Right lobe of liver (tissue), 4 donors: ENCODE results near the gene OR51D1.

ENCODE experiments used
- POLR2A ChIP-seq: fragments of 450-650 bp; IDR thresholded peaks from one replicate; pipeline ENCODE4 v1.6.1; 2017; ENCODE audit warnings: antibody characterized with exemption, mild to moderate bottlenecking
- TF ChIP-seq, protein P1 (sequence below), 4 donors: fragments of 200-600 bp in 3 of 4; fragments of 450-650 bp in 1 of 4; IDR thresholded peaks; one replicate each; pipeline versions ENCODE4 v1.5.1 to v1.8.0; 2016 to 2022; ENCODE audit warnings: antibody characterized with exemption in 4 of 4, mild to moderate bottlenecking in 2 of 4
- donor health status: DM: no; HTN: no; CAD: no.
- donor health status: DM: no; HTN: no; CAD: no.
- donor health status: DM: no; HTN: yes; CAD: no.

DNA sequence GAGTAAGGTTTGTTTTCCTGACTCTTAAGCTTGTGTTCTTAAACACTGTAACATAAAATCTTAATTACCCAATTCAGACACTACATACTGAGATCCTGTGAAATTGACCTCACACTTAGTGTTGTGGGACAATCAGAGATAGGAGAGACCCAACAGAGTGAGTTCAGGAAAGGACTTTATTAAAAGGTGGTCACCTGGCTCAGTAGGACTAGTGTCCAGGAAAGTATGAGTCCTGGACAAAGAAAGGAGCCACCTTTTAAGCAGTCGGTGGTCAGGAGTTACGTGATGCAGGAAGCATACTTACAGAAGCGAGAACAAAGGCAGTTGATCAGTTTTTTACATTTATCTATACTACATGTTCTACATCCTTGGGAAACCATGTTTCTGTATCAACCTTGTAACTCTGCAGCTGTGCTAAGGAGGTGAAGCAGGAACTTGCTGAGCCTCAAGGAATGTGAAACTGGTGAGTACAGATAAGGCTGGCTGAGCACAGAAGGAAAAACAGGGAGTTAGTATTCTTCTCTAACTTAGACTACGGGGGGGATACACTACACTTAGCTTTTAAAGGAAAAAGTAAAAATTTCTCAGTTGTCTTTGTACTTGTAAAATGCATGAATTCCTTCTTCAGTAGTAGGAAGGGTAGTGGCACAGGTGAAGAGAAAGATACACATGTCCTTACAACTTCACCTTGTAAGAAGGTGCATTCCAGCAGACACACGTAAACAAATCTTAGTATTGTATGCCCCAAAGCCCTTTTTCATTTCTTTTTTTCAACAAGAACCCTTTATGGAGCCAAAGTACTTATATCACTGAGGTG lies 21.6 kb downstream of the OR51D1 start:
- TF ChIP-seq, protein P1, sequence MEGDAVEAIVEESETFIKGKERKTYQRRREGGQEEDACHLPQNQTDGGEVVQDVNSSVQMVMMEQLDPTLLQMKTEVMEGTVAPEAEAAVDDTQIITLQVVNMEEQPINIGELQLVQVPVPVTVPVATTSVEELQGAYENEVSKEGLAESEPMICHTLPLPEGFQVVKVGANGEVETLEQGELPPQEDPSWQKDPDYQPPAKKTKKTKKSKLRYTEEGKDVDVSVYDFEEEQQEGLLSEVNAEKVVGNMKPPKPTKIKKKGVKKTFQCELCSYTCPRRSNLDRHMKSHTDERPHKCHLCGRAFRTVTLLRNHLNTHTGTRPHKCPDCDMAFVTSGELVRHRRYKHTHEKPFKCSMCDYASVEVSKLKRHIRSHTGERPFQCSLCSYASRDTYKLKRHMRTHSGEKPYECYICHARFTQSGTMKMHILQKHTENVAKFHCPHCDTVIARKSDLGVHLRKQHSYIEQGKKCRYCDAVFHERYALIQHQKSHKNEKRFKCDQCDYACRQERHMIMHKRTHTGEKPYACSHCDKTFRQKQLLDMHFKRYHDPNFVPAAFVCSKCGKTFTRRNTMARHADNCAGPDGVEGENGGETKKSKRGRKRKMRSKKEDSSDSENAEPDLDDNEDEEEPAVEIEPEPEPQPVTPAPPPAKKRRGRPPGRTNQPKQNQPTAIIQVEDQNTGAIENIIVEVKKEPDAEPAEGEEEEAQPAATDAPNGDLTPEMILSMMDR (IDR thresholded peaks at IDR 0.05) = no peak
- no peak for TF ChIP-seq POLR2A
